GM10248 (cell line): Measurements from ENCODE around the gene ZNF516.

Experiments used
- CTCF ChIA-PET: fragments of 300-600 bp; sonication (Branson Sonifier 250); formaldehyde crosslinking; extraction: SDS; loops from one replicate; lab custom pipeline; 2021; ENCODE audit warnings: antibody characterized with exemption; lab: Yijun Ruan, JAX
- POLR2A ChIA-PET: fragments of 350-650 bp; sonication (Branson Sonifier 250); formaldehyde crosslinking; extraction: SDS; loops from one replicate; lab custom pipeline; 2020; ENCODE audit warnings: antibody characterized with exemption; lab: Yijun Ruan, JAX
- DNase-seq: peaks from one replicate; pipeline ENCODE4 v3.0.0; 2012; ENCODE audit errors: extremely low spot score
- TF ChIP-seq, protein P1 (sequence below): IDR thresholded peaks from 2 replicates; pipeline ENCODE4 v1.5.1; 2012; ENCODE audit warnings: mild to moderate bottlenecking, low read depth; ENCODE audit errors: extremely low read depth, missing control alignments, control extremely low read depth

Gene ZNF516

DNA sequence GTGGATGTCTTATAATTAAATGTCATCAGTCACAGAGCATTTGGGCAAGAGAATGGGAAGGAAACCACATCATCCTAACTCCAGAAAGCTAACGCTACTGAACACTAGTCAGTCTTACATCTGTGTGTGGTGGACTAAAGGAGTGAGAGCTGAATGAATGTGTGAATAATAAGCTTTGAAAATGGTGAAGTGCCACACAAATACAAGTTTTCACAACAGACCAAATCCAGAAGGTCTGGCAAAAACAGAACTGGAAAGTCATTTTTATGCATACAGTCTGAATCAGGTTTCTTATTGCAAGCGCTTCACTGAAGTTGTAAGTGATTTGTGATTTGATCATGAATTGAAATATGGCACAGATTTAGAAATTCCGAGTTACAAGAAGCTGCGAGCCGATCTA, 175.7 kb downstream of the ZNF516 start:
- TF ChIP-seq, protein P1, sequence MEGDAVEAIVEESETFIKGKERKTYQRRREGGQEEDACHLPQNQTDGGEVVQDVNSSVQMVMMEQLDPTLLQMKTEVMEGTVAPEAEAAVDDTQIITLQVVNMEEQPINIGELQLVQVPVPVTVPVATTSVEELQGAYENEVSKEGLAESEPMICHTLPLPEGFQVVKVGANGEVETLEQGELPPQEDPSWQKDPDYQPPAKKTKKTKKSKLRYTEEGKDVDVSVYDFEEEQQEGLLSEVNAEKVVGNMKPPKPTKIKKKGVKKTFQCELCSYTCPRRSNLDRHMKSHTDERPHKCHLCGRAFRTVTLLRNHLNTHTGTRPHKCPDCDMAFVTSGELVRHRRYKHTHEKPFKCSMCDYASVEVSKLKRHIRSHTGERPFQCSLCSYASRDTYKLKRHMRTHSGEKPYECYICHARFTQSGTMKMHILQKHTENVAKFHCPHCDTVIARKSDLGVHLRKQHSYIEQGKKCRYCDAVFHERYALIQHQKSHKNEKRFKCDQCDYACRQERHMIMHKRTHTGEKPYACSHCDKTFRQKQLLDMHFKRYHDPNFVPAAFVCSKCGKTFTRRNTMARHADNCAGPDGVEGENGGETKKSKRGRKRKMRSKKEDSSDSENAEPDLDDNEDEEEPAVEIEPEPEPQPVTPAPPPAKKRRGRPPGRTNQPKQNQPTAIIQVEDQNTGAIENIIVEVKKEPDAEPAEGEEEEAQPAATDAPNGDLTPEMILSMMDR = no peak
- CTCF ChIA-PET = interaction anchor here (1.0 to 1.7 kb wide), 4 partner anchors 8 to 27 kb away, joined by 3 to 4 read pairs (median 3); no protein-coding TSS in a partner anchor
- POLR2A ChIA-PET = no interaction called here
- DNase-seq = no peak

DNA sequence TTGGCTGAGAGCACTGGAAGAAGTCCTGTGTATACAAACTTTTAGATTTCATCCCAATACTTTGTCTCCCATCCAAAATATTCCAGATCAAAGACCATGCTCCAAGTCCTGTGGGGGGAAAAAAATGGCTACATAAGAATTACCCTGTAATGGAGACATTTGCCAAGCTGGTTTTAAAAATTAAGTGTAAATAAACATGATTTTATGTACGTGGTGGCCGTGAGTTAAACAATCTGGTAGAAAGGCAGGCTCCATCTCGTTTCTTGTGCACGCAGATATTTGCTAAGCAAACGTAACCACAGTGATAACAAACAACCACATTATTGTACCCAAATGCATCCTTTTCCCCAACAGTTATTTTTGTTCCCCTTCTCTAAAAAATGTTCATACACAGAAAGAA, 176.4 kb downstream of the ZNF516 start:
- ChIA-PET POLR2A (no interaction called here), CTCF (interaction anchor here (1.7 kb wide), 1 partner anchor 16 kb away, joined by 4 read pairs; no protein-coding TSS in a partner anchor)
- TF ChIP-seq, protein P1 = no peak
- DNase-seq = no peak

DNA sequence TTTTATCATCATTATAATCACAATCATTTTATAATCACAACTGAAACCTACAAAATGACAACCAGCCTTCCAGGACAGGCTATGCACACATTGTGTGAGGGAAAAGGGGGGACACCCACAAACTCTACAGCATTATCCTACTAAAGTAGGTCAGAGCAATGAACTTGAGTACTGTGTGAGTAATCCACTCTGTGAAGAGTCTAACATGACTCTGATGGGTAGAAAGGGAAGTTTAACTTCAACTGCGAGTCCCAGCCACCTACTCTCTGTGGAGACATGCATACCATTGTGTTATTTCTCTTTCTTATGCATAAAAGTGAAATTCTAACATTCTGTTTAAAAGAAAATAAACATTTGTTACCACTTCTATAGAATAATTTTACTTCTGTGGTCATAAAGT, 177.9 kb downstream of the ZNF516 start:
- TF ChIP-seq, protein P1 = no peak
- POLR2A ChIA-PET = no interaction called here
- CTCF ChIA-PET = no interaction called here
- no peak for DNase-seq

DNA sequence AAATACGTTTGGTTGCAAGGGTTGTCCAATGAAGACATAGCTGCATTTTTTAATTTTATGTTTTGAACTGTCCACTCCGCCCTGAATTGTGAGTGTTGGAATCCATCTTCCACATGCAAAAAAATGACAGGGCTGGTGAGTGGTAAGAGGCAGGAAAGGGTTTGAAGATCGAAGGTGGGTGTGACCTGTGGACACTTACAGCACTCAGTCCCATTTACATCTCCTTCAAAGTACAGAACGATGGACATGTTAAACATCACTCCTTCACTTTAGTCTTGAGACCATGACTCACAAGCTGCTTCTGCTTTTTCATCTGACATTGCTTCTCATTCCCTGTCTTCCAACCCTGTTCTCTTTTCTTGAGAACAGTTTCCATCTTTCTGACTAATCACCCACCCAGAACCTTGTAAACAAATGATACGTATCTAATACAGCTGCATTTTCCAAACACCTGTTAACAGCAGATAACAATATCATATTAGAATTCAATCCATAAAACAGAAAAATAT, 179.3 kb downstream of the ZNF516 start:
- no peak for DNase-seq
- CTCF ChIA-PET = interaction anchor here (1.1 kb wide), 1 partner anchor 20 kb away, joined by 3 read pairs; no protein-coding TSS in a partner anchor
- TF ChIP-seq, protein P1 = no peak
- POLR2A ChIA-PET = no interaction called here

DNA sequence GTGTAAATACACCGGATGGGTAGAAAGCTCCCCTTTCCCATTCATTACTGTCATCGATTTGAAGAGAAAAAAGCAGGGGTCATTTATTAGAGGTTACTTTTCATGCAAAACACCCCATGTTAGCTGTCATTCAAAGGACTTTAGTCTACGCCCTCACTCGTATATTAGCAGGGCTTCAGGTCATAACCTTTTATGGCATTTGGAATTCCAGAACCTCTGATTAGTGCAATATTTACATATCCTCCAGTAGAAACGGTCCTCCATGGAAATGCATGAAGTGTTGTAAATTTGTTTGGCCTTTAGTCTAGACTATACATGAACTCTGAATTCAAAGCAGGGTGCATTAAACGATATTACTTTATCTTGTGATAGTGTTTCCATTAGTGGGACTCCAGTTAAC, 180.5 kb downstream of the ZNF516 start:
- ChIA-PET POLR2A (no interaction called here), CTCF (no interaction called here)
- TF ChIP-seq, protein P1 = no peak
- no peak for DNase-seq

DNA sequence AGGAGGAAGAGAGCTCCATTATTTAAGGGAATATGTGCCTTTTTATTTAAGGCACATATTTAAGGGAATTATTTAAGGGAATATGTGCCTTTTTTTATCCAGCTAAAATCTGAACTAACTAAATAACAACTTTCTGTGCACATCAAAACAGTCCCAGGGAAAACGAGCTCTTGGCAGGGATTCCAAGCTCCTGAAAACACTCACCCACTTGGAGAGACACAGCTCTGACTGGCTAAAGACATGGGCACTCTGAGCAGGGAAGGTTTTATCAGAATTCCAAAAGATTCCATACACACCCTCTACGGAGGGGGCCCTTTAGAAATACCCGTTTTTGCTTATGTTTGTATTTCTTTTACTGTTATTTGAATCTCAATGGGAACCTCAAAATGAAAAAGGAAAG, 181.0 kb downstream of the ZNF516 start:
- CTCF ChIA-PET = no interaction called here
- POLR2A ChIA-PET = no interaction called here

More for the DNA sequence above, 181.0 kb downstream of the ZNF516 start:
- TF ChIP-seq, protein P1 = no peak
- no peak for DNase-seq
